Mammary epithelial cell (primary cell): Measurements from ENCODE around the gene RSBN1L.

Experiments used
- EZH2 ChIP-seq: IDR thresholded peaks from 2 replicates; pipeline ENCODE4 v1.6.1; 2012; ENCODE audit warnings: low read length, inconsistent platforms, borderline replicate concordance
- TF ChIP-seq, protein P1 (sequence below), 2 donors: IDR thresholded peaks in 1 of 2; conservative IDR thresholded peaks in 1 of 2; 2 replicates each; pipeline ENCODE4 v1.5.1; 2011 to 2012; ENCODE audit warnings: inconsistent platforms in 2 of 2, low read length in 2 of 2, mild to moderate bottlenecking in 2 of 2, control low read depth in 1 of 2, low read depth in 1 of 2; ENCODE audit not compliant: insufficient read depth in 1 of 2; ENCODE audit errors: extremely low read depth in 1 of 2

DNA sequence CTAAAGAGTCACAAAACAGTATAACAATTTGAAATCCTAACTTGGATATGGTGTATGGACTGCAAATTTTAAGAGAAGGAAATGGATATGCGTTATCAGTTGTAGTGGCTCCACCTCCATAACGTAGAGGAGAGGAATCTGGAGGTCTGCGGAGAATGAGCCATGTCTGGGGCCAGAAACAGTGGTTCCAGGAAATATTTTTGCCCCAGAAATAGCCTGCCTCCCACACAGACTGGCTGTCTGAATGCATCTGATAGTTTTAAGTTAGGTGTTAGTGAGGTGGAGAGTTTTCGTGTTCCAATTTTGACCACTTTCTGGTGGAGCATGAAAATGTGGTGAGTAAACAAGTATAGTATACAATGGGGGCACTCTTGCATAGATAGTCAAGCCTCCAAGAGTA, 103.9 kb downstream of the RSBN1L start:
- TF ChIP-seq, protein P1, sequence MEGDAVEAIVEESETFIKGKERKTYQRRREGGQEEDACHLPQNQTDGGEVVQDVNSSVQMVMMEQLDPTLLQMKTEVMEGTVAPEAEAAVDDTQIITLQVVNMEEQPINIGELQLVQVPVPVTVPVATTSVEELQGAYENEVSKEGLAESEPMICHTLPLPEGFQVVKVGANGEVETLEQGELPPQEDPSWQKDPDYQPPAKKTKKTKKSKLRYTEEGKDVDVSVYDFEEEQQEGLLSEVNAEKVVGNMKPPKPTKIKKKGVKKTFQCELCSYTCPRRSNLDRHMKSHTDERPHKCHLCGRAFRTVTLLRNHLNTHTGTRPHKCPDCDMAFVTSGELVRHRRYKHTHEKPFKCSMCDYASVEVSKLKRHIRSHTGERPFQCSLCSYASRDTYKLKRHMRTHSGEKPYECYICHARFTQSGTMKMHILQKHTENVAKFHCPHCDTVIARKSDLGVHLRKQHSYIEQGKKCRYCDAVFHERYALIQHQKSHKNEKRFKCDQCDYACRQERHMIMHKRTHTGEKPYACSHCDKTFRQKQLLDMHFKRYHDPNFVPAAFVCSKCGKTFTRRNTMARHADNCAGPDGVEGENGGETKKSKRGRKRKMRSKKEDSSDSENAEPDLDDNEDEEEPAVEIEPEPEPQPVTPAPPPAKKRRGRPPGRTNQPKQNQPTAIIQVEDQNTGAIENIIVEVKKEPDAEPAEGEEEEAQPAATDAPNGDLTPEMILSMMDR (conservative IDR thresholded peaks at IDR 0.05 in 1 of 2, IDR thresholded peaks at IDR 0.05 in 1 of 2; ENCODE audit: extremely low read depth in 1 of 2, insufficient read depth in 1 of 2, low read depth in 1 of 2, low read length in 2 of 2), result no peak
- TF ChIP-seq EZH2, result no peak
